GM19035 (cell line): ENCODE results near the gene ORAI2.

Experiments
- ATAC-seq: cut with Tn5 transposase; IDR thresholded peaks from one replicate; pipeline ENCODE4 v1.9.1; 2021; ENCODE audit not compliant: unreplicated experiment

The ORAI2 gene

GRCh38 chr7:102413611-102414010 is 19.8 kb upstream of the ORAI2 start:
- ATAC-seq, result no peak

GRCh38 chr7:102415685-102416225 is 17.6 kb upstream of the ORAI2 start:
- no peak for ATAC-seq

GRCh38 chr7:102416406-102416805 is 17.0 kb upstream of the ORAI2 start:
- no peak for ATAC-seq

DNA sequence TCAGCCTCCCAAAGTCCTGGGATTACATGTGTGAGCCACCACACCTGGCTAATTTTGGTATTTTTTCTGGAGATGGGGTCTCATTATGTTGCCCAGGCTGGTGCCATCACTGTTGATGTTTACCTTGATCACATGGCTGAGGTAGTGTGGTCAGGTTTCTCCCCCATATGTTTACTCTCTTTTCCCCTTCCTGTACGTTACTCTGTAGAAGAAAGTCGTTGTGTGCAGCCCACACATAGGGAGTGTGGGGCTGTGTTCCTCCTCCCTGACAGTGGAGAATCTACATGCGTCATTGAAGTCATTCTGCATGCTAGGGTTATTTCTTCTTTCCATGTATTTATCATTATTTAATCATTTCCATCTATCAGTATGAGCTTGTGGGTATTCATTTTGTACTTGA is 16.3 kb upstream of the ORAI2 start:
- ATAC-seq, result no peak

GRCh38 chr7:102418592-102418991 is 14.8 kb upstream of the ORAI2 start:
- ATAC-seq, result no peak

DNA sequence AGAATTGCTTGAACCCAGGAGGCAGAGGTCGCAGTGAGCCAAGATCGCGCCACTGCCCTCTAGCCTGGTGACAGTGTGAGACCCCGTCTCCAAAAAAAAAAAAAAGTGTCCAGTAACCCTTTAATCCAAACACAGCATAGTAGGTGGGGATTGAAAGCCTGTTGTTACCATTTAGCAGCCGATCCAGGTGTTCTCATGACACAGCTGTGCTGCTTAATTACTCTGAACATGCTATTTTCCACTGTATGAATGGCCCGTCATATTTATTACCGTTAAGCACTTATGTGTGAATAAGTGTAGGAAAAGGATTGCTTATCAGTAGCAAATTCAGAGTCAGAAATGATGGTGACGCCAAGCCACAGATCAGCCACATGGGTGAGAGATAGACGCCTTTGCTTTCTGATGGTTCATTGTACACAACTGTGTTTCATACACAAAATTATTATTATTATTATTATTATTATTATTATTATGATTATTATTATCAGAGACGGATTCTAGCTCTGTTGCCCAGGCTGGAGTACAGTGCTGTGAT is 11.6 kb upstream of the ORAI2 start:
- ATAC-seq, result no peak

- ATAC-seq, result no peak
Measured at GRCh38 chr7:102424129-102424551, 9.2 kb upstream of the ORAI2 start.

DNA sequence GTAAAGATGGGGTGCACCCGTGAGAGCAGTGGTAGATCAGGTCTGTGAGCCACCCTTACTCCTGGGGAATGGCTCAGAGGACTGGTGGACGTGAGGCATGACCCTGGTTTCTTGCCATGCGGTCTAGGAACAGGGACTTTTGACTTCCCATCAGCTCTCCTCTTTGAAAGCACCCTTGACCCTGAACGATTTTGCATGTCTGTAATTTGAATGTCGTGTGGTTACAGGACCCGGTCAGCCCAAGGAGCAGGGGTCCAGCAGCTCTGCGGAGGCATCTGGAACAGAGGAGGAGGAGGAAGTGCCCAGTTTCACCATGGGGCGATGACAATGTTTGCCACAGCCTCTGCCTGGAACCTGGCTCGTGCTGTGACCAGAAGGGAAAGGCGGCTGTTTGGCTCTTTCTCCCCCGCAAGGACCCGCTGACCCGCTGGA is 8.6 kb upstream of the ORAI2 start:
- peak; percentile 32 for ATAC-seq

DNA sequence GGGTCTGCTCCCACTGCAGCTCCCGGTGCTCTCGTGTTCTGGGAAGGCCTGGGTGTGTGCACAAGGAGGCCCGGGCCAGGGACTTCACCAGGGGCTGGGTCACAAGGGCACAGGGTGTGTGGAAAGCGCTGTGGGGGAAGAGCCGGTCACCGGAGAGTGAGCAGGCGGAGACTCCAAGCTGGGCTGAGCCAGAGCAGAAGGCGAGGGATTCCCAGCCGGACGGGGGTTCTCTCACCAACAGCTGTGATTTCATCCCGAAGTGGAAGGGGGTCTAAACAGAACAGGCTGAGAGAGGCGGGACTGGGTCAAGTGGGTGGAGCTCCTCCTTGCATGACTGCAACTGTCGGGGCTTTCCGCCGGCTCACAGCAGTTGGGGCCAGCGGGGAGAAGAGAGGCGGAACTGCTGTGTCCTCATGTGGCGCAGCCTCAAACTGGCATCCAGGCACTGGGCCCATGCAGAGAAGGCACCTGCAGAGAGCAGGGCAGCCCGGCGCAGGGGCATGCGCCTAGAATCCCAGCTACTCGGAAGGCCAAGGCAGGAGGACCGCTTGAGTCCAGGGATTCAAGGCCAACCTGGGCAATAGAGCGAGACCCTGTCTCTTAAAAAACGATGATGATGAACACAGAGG is 7.6 kb upstream of the ORAI2 start:
- peak; percentile 66 for ATAC-seq

GRCh38 chr7:102426268-102427018 is 6.9 kb upstream of the ORAI2 start:
- ATAC-seq, result peak; percentile 58

GRCh38 chr7:102427019-102427405 is 6.4 kb upstream of the ORAI2 start:
- no peak for ATAC-seq

DNA sequence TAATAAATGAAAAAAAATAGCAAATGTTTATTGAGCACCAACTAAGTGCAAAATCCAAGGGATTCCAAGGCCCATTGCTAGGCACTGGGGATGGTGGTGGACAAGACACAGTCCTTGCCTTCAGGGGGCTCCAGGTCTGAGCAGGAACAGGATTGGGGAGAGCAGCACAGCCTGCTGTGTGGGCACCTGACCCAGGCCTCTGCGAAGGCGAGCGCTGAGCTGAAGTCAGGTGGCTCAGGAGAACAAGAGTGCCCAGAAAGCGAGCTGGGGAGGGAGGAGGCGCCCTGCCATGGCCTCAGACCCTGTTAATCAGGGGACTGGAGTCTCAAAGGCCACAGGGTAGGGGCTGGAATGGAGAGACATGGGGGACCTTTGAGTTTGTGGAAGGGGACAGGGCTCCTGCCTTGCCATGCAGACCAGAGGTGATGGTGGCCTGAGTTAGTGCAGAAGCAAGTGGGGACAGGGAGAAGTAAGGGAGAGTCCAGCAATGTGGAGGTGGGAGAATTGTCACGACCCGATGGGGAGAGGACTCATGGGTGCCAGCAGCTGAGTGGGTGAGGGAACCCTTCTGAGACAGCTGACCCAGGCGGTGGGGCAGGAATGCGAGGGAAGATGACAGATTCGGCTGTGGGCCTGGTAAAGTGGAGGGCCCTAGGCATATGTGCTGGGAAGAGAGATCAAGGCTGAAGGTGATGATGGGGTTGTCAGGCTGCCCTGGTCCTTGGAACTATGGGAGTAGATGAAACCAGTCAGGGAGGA is 4.1 kb upstream of the ORAI2 start:
- no peak for ATAC-seq

DNA sequence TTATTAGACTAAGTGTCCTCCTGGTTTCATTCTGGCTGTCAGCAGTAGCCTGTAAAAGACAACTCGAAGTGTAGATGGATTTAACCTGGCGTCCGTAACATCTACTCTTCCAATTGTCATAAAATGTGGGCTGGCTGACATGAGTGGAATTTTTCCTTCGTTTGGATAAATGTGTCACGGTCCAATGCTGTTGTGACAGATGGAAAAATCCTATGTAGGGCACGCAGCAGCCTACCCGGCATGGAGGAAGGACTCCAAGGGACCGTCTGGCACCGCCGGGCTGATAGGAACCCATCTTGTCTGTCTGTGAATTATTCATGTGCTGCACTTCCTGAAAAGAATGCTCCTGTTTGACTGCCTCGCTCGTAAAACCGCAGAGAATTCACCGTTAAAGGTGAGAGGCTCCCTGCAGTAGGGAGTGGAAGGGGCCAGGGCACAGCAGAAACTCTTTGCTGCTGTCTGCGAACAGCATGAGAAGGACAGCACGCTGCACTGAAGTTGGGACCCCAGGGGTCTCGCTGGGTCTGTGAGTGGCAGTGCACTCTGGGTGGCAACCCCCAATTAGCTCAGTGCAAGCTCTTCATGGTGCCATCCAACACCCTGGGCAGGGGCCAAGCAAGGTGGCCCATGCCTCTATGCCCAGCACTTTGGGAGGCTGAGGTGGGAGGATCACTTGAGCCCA is 1.6 kb upstream of the ORAI2 start:
- ATAC-seq, result no peak

DNA sequence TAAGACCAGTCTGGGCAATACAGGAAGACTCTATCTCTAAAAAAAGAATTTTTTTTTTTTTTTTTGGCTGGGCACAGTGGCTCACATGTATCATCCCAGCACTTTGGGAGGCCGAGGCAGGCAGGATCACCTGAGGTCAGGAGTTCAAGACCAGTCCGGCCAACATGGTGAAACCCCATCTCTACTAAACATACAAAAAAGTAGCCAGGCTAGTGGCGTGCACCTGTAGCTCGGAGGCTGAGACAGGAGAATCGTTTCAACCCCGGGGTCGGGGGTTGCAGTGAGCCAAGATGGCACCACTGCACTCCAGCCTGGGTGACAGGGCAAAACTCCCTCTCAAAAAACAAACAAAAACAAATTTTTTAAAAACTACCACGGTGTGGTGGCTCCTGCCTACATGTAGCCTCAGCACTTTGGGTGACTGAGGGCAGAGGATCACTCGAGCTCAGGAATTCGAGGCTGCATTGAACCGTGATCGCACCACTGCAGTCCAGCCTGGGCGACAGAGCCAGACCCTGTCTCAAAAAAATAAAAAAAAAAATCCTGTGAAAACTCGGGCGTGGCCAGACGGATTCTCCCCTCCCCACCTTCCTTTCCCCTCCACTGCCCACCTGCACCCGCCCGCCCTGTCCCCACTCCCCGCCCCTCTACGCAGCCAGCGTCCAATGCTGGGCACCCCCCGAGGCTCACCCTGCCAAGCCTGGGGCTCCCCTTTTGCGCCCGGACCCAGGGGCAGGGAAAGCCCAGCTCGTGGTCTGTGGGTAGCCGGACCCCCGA is 745 bp upstream of the ORAI2 start:
- peak; percentile 36 for ATAC-seq

DNA sequence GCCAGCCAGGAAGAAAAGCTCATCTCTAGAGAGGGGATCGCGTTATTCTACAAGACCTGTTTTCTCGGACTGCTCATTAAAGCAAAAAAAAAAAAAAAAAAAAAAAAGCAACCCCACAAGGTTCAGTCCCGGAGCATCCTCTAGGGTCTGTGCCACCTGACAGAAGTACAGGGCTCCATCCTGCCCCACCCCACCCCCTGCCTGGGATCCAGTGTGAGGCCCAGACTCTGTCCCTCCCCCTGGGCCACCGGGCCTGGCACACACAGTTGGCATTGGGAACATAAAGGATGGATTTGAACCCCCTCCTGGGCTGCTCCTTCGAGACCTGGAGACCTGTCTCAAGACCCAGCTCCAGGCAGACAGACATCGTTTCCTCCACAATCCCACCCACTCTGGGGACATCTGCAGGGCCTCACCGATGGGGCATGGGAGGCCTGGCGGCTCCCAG is 688 bp downstream of the ORAI2 start:
- peak; percentile 2 for ATAC-seq

- no peak for ATAC-seq
Measured at GRCh38 chr7:102436118-102436517, 2.7 kb downstream of the ORAI2 start.

- no peak for ATAC-seq
Measured at GRCh38 chr7:102439963-102440795, 6.8 kb downstream of the ORAI2 start.

DNA sequence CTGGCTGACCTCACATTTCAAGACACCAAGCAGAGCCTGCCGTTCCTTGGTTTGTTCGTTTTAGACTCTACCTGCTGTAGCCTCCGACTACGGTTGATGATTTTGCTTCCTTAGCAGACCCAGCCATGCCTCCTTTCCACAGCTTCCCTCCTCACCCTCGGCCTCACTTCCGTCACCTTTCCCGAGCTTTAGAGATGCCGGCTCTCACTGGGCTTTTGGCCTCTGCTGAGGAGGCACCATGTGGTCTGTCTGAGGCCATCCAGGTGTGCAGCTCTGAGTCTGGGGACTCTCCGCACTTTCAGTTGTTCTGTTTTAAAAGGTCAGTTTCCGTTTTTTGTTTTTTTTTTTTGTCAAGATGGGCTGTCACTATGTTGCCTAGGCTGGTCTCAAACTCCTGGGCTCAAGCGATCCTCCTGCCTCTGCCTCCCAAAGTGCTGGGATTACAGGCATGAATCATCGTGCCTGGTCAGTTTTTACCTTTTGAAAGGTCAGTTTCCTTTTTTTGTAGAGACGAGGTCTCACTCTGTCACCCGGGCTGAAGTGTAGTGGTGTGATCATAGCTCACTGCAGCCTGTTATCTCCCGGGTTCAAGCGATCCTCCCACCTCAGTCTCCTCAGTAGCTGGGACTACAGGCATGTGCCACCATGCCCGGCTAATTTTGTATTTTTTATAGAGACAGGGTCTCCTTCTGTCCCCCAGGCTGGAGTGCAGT is 11.7 kb downstream of the ORAI2 start:
- peak; percentile 55 for ATAC-seq
